Activated CD8-positive, alpha-beta memory T cell treated with anti-CD3 and anti-CD28 coated beads, Interleukin-2, amount 50 U/mL, for 4 hours (primary cell): ENCODE data around the gene SEMA4C.

ENCODE experiments used
- DNase-seq: peaks from one replicate; pipeline ENCODE4 v3.0.0-alpha.2; 2020

SEMA4C gene

GRCh38 chr2:96839875-96840850 is 29.7 kb downstream of the SEMA4C start:
- DNase-seq, result no peak

GRCh38 chr2:96839293-96839874 is 30.5 kb downstream of the SEMA4C start:
- peak; percentile 79 for DNase-seq

- DNase-seq, result no peak
Observed at GRCh38 chr2:96838345-96839292, 31.3 kb downstream of the SEMA4C start.

- DNase-seq, result no peak
Observed at GRCh38 chr2:96837575-96837974, 32.3 kb downstream of the SEMA4C start.

GRCh38 chr2:96835830-96836229 is 34.0 kb downstream of the SEMA4C start:
- DNase-seq, result no peak

- no peak for DNase-seq
Observed at GRCh38 chr2:96832754-96833507, 36.9 kb downstream of the SEMA4C start.

GRCh38 chr2:96832408-96832753 is 37.5 kb downstream of the SEMA4C start:
- no peak for DNase-seq

- no peak for DNase-seq
Observed at GRCh38 chr2:96831679-96832078, 38.2 kb downstream of the SEMA4C start.

- no peak for DNase-seq
Observed at GRCh38 chr2:96830044-96830562, 39.8 kb downstream of the SEMA4C start.

- DNase-seq, result no peak
Observed at GRCh38 chr2:96828874-96829273, 41.0 kb downstream of the SEMA4C start.

GRCh38 chr2:96828436-96828835 is 41.4 kb downstream of the SEMA4C start:
- DNase-seq, result no peak

- DNase-seq, result no peak
Observed at GRCh38 chr2:96826546-96827278, 43.2 kb downstream of the SEMA4C start.

- no peak for DNase-seq
Observed at GRCh38 chr2:96825057-96825456, 44.8 kb downstream of the SEMA4C start.

GRCh38 chr2:96824079-96824870 is 45.6 kb downstream of the SEMA4C start:
- no peak for DNase-seq

GRCh38 chr2:96823198-96823597 is 46.7 kb downstream of the SEMA4C start:
- DNase-seq, result no peak

GRCh38 chr2:96822786-96823185 is 47.1 kb downstream of the SEMA4C start:
- DNase-seq, result no peak

- no peak for DNase-seq
Observed at GRCh38 chr2:96821113-96821675, 48.7 kb downstream of the SEMA4C start.

GRCh38 chr2:96819876-96820511 is 49.9 kb downstream of the SEMA4C start:
- no peak for DNase-seq

- no peak for DNase-seq
Observed at GRCh38 chr2:96819128-96819875, 50.6 kb downstream of the SEMA4C start.
